ENCODE measurements around the gene RELCH.
A peak's percentile ranks its signal among the peaks of the same experiment; 100 is the strongest.
"Not testable (repeated sequence)": the region's sequence is repeated elsewhere in the genome, so short reads cannot be mapped to it uniquely, and the experiment has no call there.

Gene RELCH

GRCh38 chr18:62166524-62166923 is 20.5 kb upstream of the RELCH start:
- not testable (repeated sequence) for H3K27me3 ChIP-seq (ENCODE audit: control insufficient read depth, insufficient read depth, low read length); H3K9me3 ChIP-seq (ENCODE audit: control insufficient read depth, insufficient read depth, low read length); H3K36me3 ChIP-seq (ENCODE audit: control insufficient read depth, insufficient read depth, low read length); H3K9ac ChIP-seq (ENCODE audit: low read depth, low read length); H3K4me1 ChIP-seq (ENCODE audit: control insufficient read depth, insufficient read depth, low read length); H3K4me3 ChIP-seq (ENCODE audit: low read depth, low read length); H3K27ac ChIP-seq (ENCODE audit: low read depth, low read length)

GRCh38 chr18:62170857-62171256 is 16.2 kb upstream of the RELCH start:
- no peaks in the 10 kb centered on the region for H3K36me3 ChIP-seq (ENCODE audit: control insufficient read depth, insufficient read depth, low read length)
- no peak overlapping the region for H3K9ac ChIP-seq (ENCODE audit: low read depth, low read length)
- H3K27ac ChIP-seq (ENCODE audit: low read depth, low read length): no peak overlapping the region
- H3K9me3 ChIP-seq (ENCODE audit: control insufficient read depth, insufficient read depth, low read length): no peaks in the 10 kb centered on the region
- H3K4me1 ChIP-seq (ENCODE audit: control insufficient read depth, insufficient read depth, low read length): 0 out of 2 replicates have a peak, but pooled peaks cover 5% of the 10 kb centered on the region
- H3K27me3 ChIP-seq (ENCODE audit: control insufficient read depth, insufficient read depth, low read length): no peaks in the 10 kb centered on the region; the same call in 1 of the 2 replicates
- H3K4me3 ChIP-seq (ENCODE audit: low read depth, low read length): no peak overlapping the region

GRCh38 chr18:62172298-62172697 is 14.8 kb upstream of the RELCH start:
- 0 out of 2 replicates have a peak, but pooled peaks cover 5% of the 10 kb centered on the region for H3K4me1 ChIP-seq (ENCODE audit: control insufficient read depth, insufficient read depth, low read length)
- H3K36me3 ChIP-seq (ENCODE audit: control insufficient read depth, insufficient read depth, low read length): no peaks in the 10 kb centered on the region
- H3K4me3 ChIP-seq (ENCODE audit: low read depth, low read length): no peak overlapping the region
- H3K9me3 ChIP-seq (ENCODE audit: control insufficient read depth, insufficient read depth, low read length): no peaks in the 10 kb centered on the region
- H3K9ac ChIP-seq (ENCODE audit: low read depth, low read length): no peak overlapping the region
- H3K27me3 ChIP-seq (ENCODE audit: control insufficient read depth, insufficient read depth, low read length): no peaks in the 10 kb centered on the region; the same call in 1 of the 2 replicates
- H3K27ac ChIP-seq (ENCODE audit: low read depth, low read length): no peak overlapping the region

- Histone ChIP-seq H3K4me1 (ENCODE audit: control insufficient read depth, insufficient read depth, low read length) (0 out of 2 replicates have a peak, but pooled peaks cover 5% of the 10 kb centered on the region), H3K9ac (ENCODE audit: low read depth, low read length) (no peak overlapping the region), H3K4me3 (ENCODE audit: low read depth, low read length) (no peak overlapping the region), H3K9me3 (ENCODE audit: control insufficient read depth, insufficient read depth, low read length) (no peaks in the 10 kb centered on the region), H3K36me3 (ENCODE audit: control insufficient read depth, insufficient read depth, low read length) (no peaks in the 10 kb centered on the region), H3K27me3 (ENCODE audit: control insufficient read depth, insufficient read depth, low read length) (no peaks in the 10 kb centered on the region; the same call in 1 of the 2 replicates), H3K27ac (ENCODE audit: low read depth, low read length) (no peak overlapping the region)
These were observed 11.5 kb upstream of the RELCH start for GRCh38 chr18:62175521-62175920.

- Histone ChIP-seq H3K4me1 (ENCODE audit: control insufficient read depth, insufficient read depth, low read length) (0 out of 2 replicates have a peak, but pooled peaks cover 5% of the 10 kb centered on the region), H3K36me3 (ENCODE audit: control insufficient read depth, insufficient read depth, low read length) (no peaks in the 10 kb centered on the region), H3K27ac (ENCODE audit: low read depth, low read length) (no peak overlapping the region), H3K9me3 (ENCODE audit: control insufficient read depth, insufficient read depth, low read length) (no peaks in the 10 kb centered on the region), H3K9ac (ENCODE audit: low read depth, low read length) (no peak overlapping the region), H3K4me3 (ENCODE audit: low read depth, low read length) (no peak overlapping the region), H3K27me3 (ENCODE audit: control insufficient read depth, insufficient read depth, low read length) (no peaks in the 10 kb centered on the region; the same call in 1 of the 2 replicates)
These were observed 9.8 kb upstream of the RELCH start for GRCh38 chr18:62177271-62177670.

- H3K4me1 ChIP-seq (ENCODE audit: control insufficient read depth, insufficient read depth, low read length): no peaks in the 10 kb centered on the region
- H3K36me3 ChIP-seq (ENCODE audit: control insufficient read depth, insufficient read depth, low read length): no peaks in the 10 kb centered on the region
- H3K27ac ChIP-seq (ENCODE audit: low read depth, low read length): no peak overlapping the region
- no peak overlapping the region for H3K4me3 ChIP-seq (ENCODE audit: low read depth, low read length)
- no peaks in the 10 kb centered on the region for H3K9me3 ChIP-seq (ENCODE audit: control insufficient read depth, insufficient read depth, low read length)
- no peaks in the 10 kb centered on the region for H3K27me3 ChIP-seq (ENCODE audit: control insufficient read depth, insufficient read depth, low read length)
- H3K9ac ChIP-seq (ENCODE audit: low read depth, low read length): no peak overlapping the region
These were observed 7.8 kb upstream of the RELCH start for GRCh38 chr18:62179213-62179612.

GRCh38 chr18:62182220-62182619 is 4.8 kb upstream of the RELCH start:
- Histone ChIP-seq H3K9me3 (ENCODE audit: control insufficient read depth, insufficient read depth, low read length) (no peaks in the 10 kb centered on the region), H3K27me3 (ENCODE audit: control insufficient read depth, insufficient read depth, low read length) (no peaks in the 10 kb centered on the region), H3K27ac (ENCODE audit: low read depth, low read length) (no peak overlapping the region), H3K4me3 (ENCODE audit: low read depth, low read length) (no peak overlapping the region), H3K4me1 (ENCODE audit: control insufficient read depth, insufficient read depth, low read length) (peaks cover 6% of the 10 kb centered on the region; the same call in 1 of the 2 replicates), H3K9ac (ENCODE audit: low read depth, low read length) (no peak overlapping the region), H3K36me3 (ENCODE audit: control insufficient read depth, insufficient read depth, low read length) (no peaks in the 10 kb centered on the region)

- Histone ChIP-seq H3K27me3 (ENCODE audit: control insufficient read depth, insufficient read depth, low read length) (no peaks in the 10 kb centered on the region), H3K27ac (ENCODE audit: low read depth, low read length) (no peak overlapping the region), H3K4me3 (ENCODE audit: low read depth, low read length) (no peak overlapping the region), H3K9ac (ENCODE audit: low read depth, low read length) (no peak overlapping the region), H3K36me3 (ENCODE audit: control insufficient read depth, insufficient read depth, low read length) (no peaks in the 10 kb centered on the region), H3K9me3 (ENCODE audit: control insufficient read depth, insufficient read depth, low read length) (no peaks in the 10 kb centered on the region), H3K4me1 (ENCODE audit: control insufficient read depth, insufficient read depth, low read length) (peaks cover 6% of the 10 kb centered on the region; the same call in 1 of the 2 replicates)
These were observed 3.4 kb upstream of the RELCH start for GRCh38 chr18:62183578-62184195.

- Histone ChIP-seq H3K27me3 (ENCODE audit: control insufficient read depth, insufficient read depth, low read length) (no peaks in the 10 kb centered on the region), H3K9me3 (ENCODE audit: control insufficient read depth, insufficient read depth, low read length) (no peaks in the 10 kb centered on the region), H3K27ac (ENCODE audit: low read depth, low read length) (peak overlapping the region; percentile 90), H3K4me1 (ENCODE audit: control insufficient read depth, insufficient read depth, low read length) (peaks cover 11% of the 10 kb centered on the region; the same call in 1 of the 2 replicates), H3K4me3 (ENCODE audit: low read depth, low read length) (peak overlapping the region; percentile 100), H3K9ac (ENCODE audit: low read depth, low read length) (peak overlapping the region; percentile 50), H3K36me3 (ENCODE audit: control insufficient read depth, insufficient read depth, low read length) (no peaks in the 10 kb centered on the region)
These were observed 619 bp upstream of the RELCH start for GRCh38 chr18:62186499-62186773.

GRCh38 chr18:62187543-62188510 is 772 bp downstream of the RELCH start:
- Histone ChIP-seq H3K36me3 (ENCODE audit: control insufficient read depth, insufficient read depth, low read length) (no peaks in the 10 kb centered on the region), H3K27ac (ENCODE audit: low read depth, low read length) (peak overlapping the region; percentile 94), H3K4me1 (ENCODE audit: control insufficient read depth, insufficient read depth, low read length) (peaks cover 11% of the 10 kb centered on the region; the same call in 1 of the 2 replicates), H3K4me3 (ENCODE audit: low read depth, low read length) (peak overlapping the region; percentile 100), H3K9ac (ENCODE audit: low read depth, low read length) (peak overlapping the region; percentile 93), H3K27me3 (ENCODE audit: control insufficient read depth, insufficient read depth, low read length) (no peaks in the 10 kb centered on the region), H3K9me3 (ENCODE audit: control insufficient read depth, insufficient read depth, low read length) (no peaks in the 10 kb centered on the region)

- no peaks in the 10 kb centered on the region for H3K9me3 ChIP-seq (ENCODE audit: control insufficient read depth, insufficient read depth, low read length)
- no peak overlapping the region for H3K27ac ChIP-seq (ENCODE audit: low read depth, low read length)
- H3K9ac ChIP-seq (ENCODE audit: low read depth, low read length): no peak overlapping the region
- H3K4me1 ChIP-seq (ENCODE audit: control insufficient read depth, insufficient read depth, low read length): peaks cover 11% of the 10 kb centered on the region; the same call in 1 of the 2 replicates
- peak overlapping the region; percentile 100 for H3K4me3 ChIP-seq (ENCODE audit: low read depth, low read length)
- no peaks in the 10 kb centered on the region for H3K27me3 ChIP-seq (ENCODE audit: control insufficient read depth, insufficient read depth, low read length)
- no peaks in the 10 kb centered on the region for H3K36me3 ChIP-seq (ENCODE audit: control insufficient read depth, insufficient read depth, low read length)
These were observed 2.2 kb downstream of the RELCH start for GRCh38 chr18:62189208-62189607.

Data from HUES48 (cell line).